Gastroesophageal sphincter (tissue), 3 donors: Measurements from ENCODE around the gene CALHM3.

Experiments used
- EP300 ChIP-seq: sonication (generic); formaldehyde crosslinking; IDR thresholded peaks from one replicate; pipeline ENCODE4 v1.6.1; 2017; ENCODE audit warnings: antibody characterized with exemption, mild to moderate bottlenecking
- POLR2AphosphoS5 ChIP-seq: sonication (generic); formaldehyde crosslinking; IDR thresholded peaks from one replicate; pipeline ENCODE4 v1.6.1; 2017; ENCODE audit warnings: antibody characterized with exemption
- TF ChIP-seq, protein P1 (sequence below), 4 experiments: fragments of 200-600 bp in 2 of 4; fragments of 450-650 bp in 2 of 4; sonication (generic) in 1 of 4; IDR thresholded peaks; one replicate each; pipeline ENCODE4 v1.5.1; 2017 to 2019; ENCODE audit warnings: antibody characterized with exemption in 4 of 4, mild to moderate bottlenecking in 2 of 4, moderate library complexity in 2 of 4

- TF ChIP-seq, protein P1, sequence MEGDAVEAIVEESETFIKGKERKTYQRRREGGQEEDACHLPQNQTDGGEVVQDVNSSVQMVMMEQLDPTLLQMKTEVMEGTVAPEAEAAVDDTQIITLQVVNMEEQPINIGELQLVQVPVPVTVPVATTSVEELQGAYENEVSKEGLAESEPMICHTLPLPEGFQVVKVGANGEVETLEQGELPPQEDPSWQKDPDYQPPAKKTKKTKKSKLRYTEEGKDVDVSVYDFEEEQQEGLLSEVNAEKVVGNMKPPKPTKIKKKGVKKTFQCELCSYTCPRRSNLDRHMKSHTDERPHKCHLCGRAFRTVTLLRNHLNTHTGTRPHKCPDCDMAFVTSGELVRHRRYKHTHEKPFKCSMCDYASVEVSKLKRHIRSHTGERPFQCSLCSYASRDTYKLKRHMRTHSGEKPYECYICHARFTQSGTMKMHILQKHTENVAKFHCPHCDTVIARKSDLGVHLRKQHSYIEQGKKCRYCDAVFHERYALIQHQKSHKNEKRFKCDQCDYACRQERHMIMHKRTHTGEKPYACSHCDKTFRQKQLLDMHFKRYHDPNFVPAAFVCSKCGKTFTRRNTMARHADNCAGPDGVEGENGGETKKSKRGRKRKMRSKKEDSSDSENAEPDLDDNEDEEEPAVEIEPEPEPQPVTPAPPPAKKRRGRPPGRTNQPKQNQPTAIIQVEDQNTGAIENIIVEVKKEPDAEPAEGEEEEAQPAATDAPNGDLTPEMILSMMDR (IDR thresholded peaks at IDR 0.05): no peak
- TF ChIP-seq EP300 (no peak), POLR2AphosphoS5 (no peak)
These were observed 11.6 kb downstream of the CALHM3 start for GRCh38 chr10:103467406-103467805.
